Nephron (organoid): ENCODE measurements around the gene AZU1.
A peak's percentile ranks its signal among the peaks of the same experiment; 100 is the strongest.

Experiments used
- H3K27ac Mint-ChIP-seq, 3 experiments: 2 replicates each; pipeline ENCODE4 v1.8.0; 2020; ENCODE audit warnings: mixed read lengths in 3 of 3, mild to moderate bottlenecking in 2 of 3, moderate library complexity in 1 of 3
- H3K27me3 Mint-ChIP-seq: 2 replicates; pipeline ENCODE4 v1.8.0; 2021; ENCODE audit warnings: low read depth, mild to moderate bottlenecking, moderate library complexity, mixed read lengths
- H3K36me3 Mint-ChIP-seq: 2 replicates; pipeline ENCODE4 v1.8.0; 2020; ENCODE audit warnings: low read depth, mixed read lengths
- H3K4me1 Mint-ChIP-seq: 2 replicates; pipeline ENCODE4 v1.8.0; 2020; ENCODE audit warnings: mixed read lengths
- H3K4me3 Mint-ChIP-seq, 3 experiments: 2 replicates each; pipeline ENCODE4 v1.8.0; 2020; ENCODE audit warnings: mild to moderate bottlenecking in 3 of 3, mixed read lengths in 3 of 3, moderate library complexity in 2 of 3
- H3K9me3 Mint-ChIP-seq: 2 replicates; pipeline ENCODE4 v1.8.0; 2020; ENCODE audit warnings: mixed read lengths
- TF ChIP-seq, protein P1 (sequence below), 3 experiments: fragments of 200-600 bp; sonication (generic); IDR thresholded peaks; one replicate each; pipeline ENCODE4 v1.5.0; 2021; ENCODE audit warnings: antibody characterized with exemption in 3 of 3; ENCODE audit not compliant: unreplicated experiment in 3 of 3

AZU1 gene

DNA sequence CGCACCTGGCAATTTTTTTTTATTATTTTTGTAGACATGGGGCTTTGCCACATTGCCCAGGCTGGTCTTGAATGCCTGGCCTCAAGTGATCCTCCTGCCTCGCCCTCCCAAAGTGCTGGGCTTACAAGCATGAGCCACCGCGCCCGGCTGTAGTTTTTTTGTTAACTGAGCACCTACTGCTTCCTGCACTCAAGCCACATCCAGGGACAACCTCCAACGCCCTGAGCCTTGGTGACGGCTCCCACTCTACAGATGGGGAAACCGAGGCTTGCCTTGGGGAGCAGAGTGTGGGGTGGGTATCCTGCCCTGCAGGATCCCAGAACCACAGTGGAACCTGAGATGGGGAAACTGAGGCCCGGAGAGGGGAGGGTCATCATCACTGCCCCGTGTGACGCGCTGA, 27.5 kb downstream of the AZU1 start:
- Mint-ChIP-seq H3K27ac (no peak overlapping the region), H3K4me1 (no peaks in the 10 kb centered on the region), H3K9me3 (no peaks in the 10 kb centered on the region), H3K4me3 (no peak overlapping the region), H3K27me3 (peaks cover 23% of the 10 kb centered on the region), H3K36me3 (no peaks in the 10 kb centered on the region)
- TF ChIP-seq, protein P1, sequence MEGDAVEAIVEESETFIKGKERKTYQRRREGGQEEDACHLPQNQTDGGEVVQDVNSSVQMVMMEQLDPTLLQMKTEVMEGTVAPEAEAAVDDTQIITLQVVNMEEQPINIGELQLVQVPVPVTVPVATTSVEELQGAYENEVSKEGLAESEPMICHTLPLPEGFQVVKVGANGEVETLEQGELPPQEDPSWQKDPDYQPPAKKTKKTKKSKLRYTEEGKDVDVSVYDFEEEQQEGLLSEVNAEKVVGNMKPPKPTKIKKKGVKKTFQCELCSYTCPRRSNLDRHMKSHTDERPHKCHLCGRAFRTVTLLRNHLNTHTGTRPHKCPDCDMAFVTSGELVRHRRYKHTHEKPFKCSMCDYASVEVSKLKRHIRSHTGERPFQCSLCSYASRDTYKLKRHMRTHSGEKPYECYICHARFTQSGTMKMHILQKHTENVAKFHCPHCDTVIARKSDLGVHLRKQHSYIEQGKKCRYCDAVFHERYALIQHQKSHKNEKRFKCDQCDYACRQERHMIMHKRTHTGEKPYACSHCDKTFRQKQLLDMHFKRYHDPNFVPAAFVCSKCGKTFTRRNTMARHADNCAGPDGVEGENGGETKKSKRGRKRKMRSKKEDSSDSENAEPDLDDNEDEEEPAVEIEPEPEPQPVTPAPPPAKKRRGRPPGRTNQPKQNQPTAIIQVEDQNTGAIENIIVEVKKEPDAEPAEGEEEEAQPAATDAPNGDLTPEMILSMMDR (IDR thresholded peaks at IDR 0.05; ENCODE audit: unreplicated experiment in 3 of 3) = no peak

DNA sequence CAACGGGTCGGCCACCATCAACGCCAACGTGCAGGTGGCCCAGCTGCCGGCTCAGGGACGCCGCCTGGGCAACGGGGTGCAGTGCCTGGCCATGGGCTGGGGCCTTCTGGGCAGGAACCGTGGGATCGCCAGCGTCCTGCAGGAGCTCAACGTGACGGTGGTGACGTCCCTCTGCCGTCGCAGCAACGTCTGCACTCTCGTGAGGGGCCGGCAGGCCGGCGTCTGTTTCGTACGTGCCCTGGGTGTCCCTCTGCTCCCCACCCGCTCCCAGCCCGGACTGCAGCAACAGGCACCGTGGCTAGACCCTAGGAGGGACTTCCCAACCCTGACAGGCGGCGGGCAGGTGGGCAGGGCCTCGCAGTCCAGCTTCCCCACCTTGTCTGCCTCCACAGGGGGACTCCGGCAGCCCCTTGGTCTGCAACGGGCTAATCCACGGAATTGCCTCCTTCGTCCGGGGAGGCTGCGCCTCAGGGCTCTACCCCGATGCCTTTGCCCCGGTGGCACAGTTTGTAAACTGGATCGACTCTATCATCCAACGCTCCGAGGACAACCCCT, 28.0 kb downstream of the AZU1 start:
- TF ChIP-seq, protein P1 (IDR thresholded peaks at IDR 0.05; ENCODE audit: unreplicated experiment in 3 of 3) = no peak
- no peaks in the 10 kb centered on the region for H3K36me3 Mint-ChIP-seq
- H3K9me3 Mint-ChIP-seq = no peaks in the 10 kb centered on the region

DNA sequence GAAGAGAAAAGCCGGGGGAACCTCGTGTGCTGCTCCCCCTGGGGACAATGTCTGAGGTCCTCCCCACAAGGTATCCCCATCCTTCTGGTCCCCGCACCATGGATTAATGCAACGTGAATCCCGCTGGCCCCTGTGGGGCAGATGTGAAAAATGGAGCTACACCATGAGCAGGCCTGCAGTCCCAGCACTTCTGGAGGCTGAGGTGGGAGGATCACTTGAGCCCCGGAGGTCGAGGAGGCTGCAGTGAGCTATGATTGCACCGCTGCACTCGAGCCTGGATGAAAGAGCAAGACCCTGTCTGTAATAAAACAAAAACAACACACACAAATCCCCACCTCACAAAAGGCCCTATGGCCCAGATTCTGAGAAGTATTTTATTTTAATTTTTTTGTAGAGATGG, 30.6 kb downstream of the AZU1 start:
- TF ChIP-seq, protein P1 (IDR thresholded peaks at IDR 0.05; ENCODE audit: unreplicated experiment in 3 of 3) = no peak
- H3K27me3 Mint-ChIP-seq = peaks cover 43% of the 10 kb centered on the region

More for the DNA sequence above, 28.0 kb downstream of the AZU1 start:
- Mint-ChIP-seq H3K27ac (no peak overlapping the region), H3K4me3 (no peak overlapping the region), H3K4me1 (no peaks in the 10 kb centered on the region), H3K27me3 (peaks cover 23% of the 10 kb centered on the region)

DNA sequence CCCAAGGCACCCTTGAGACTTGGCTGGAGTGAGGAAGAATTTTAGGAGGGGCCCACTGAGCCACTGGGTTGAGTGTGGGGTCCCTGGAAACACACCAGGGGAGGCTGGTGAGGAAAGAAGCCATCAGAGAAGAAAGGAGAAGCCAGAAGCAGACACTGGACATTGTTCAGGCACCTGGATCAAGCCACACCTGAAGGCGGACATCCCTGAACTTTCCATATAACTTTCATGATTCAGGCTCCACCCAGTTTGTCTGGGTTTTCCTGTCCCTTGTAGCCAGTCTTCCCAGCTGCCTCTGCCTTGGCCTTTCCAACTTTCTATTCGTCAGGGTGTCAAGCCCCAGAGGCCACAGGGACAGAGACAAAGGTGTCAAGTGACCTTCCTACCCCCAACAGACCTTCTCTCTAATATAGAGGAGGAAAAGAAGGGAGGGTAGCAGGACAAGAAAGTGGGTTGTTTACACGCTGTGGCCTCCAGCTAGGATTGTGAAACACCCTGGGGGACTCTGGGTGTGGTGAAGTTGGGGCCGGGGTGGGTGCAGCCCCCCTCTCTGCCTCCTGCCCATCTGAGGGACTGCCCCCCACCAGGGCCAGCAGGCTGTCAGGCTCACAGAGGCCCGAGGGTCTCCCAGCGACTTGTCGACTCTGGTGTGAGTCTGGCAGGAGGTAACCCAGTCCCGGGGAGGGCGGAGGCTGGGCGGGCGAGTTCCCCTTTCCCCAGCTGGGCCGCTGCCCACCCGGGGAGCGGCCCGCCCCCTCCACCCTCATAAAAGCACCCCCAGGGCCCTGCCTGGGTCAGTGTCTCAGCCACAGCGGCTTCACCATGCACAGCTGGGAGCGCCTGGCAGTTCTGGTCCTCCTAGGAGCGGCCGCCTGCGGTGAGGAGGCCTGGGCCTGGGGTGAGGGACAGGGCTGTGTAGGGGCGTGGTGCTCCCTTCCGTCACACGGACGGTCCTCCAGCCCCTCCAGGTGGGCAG, 31.5 kb downstream of the AZU1 start, which contains the start of gene CFD:
Gene CFD, plus strand, starts transcription at position 797 of the 976 bp plus-strand sequence. Its CDS starts 26 bp downstream, at position 823.
- Mint-ChIP-seq H3K4me3 (peak within 1 kb of the TSS in 2 of 3 experiments; percentile 10 to 27), H3K27me3 (peaks cover 50% of the 10 kb centered on the region), H3K27ac (no peak within 1 kb of the TSS), H3K9me3 (no peaks in the 10 kb centered on the region), H3K36me3 (no peaks in the 10 kb centered on the region), H3K4me1 (no peaks in the 10 kb centered on the region)
- TF ChIP-seq, protein P1 (IDR thresholded peaks at IDR 0.05; ENCODE audit: unreplicated experiment in 3 of 3) = no peak

More for the DNA sequence above, 30.6 kb downstream of the AZU1 start:
- Mint-ChIP-seq H3K27ac (no peak overlapping the region), H3K4me3 (no peak overlapping the region), H3K9me3 (no peaks in the 10 kb centered on the region), H3K36me3 (no peaks in the 10 kb centered on the region), H3K4me1 (no peaks in the 10 kb centered on the region)

DNA sequence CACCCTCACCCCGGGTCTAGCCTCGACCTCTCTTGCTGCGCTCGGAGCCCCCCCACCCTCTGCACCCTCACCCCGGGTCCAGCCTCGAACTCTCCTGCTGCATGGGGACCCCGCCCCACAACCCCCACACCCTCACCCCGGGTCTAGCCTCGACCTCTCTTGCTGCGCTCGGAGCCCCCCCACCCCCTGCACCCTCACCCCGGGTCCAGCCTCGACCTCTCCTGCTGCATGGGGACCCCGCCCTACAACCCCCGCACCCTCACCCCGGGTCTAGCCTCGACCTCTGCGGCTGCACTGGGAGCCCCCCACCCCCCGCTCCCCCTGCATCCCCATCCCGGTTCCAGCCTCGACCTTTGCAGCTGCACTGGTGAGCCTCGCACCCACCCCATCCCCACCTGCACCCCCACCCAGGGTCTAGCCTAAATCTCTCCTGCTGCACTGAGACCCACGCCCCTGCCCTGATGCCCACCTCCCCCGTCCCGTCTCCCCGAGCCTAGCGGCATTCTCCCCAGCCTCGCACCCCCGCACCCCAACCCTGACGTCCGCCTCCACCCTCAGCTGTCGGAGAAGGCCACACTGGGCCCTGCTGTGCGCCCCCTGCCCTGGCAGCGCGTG, 33.6 kb downstream of the AZU1 start:
- Mint-ChIP-seq H3K9me3 (no peaks in the 10 kb centered on the region), H3K27ac (no peak overlapping the region), H3K4me3 (peak overlapping the region in 1 of 3 experiments; percentile 51), H3K36me3 (peaks cover 7% of the 10 kb centered on the region), H3K27me3 (peaks cover 53% of the 10 kb centered on the region), H3K4me1 (no peaks in the 10 kb centered on the region)
- TF ChIP-seq, protein P1 (IDR thresholded peaks at IDR 0.05; ENCODE audit: unreplicated experiment in 3 of 3) = no peak
